HepG2 (cell line): ENCODE measurements around the gene ZSWIM7. TPM values are rescaled to one million over a fixed set of nuclear protein-coding genes. Genes with fewer than 3 reads are reported as not detected.

Source experiments
- EED ChIP-seq: sonication (generic); formaldehyde crosslinking; IDR thresholded peaks from 2 replicates; pipeline ENCODE4 v1.5.0; 2020; ENCODE audit warnings: mild to moderate bottlenecking, missing genetic modification reagents
- HNF4A ChIP-seq: sonication (generic); formaldehyde crosslinking; IDR thresholded peaks from 2 replicates; pipeline ENCODE4 v1.4.0; 2020; ENCODE audit warnings: missing genetic modification reagents
- KDM1A ChIP-seq: IDR thresholded peaks from 2 replicates; pipeline ENCODE4 v1.6.1; 2016; ENCODE audit warnings: missing compliant biosample characterization
- KLF6 ChIP-seq: IDR thresholded peaks from 2 replicates; pipeline ENCODE4 v1.8.0; 2016; ENCODE audit warnings: missing biosample characterization, missing genetic modification reagents
- RARA ChIP-seq: IDR thresholded peaks from 2 replicates; pipeline ENCODE4 v1.6.1; 2016; ENCODE audit warnings: missing genetic modification reagents, missing compliant biosample characterization
- RERE ChIP-seq: IDR thresholded peaks from 2 replicates; pipeline ENCODE4 v1.6.1; 2016; ENCODE audit warnings: low read depth, missing genetic modification reagents, missing compliant biosample characterization
- RFXAP ChIP-seq: sonication (generic); formaldehyde crosslinking; IDR thresholded peaks from 2 replicates; pipeline ENCODE4 v1.4.0; 2020; ENCODE audit warnings: missing genetic modification reagents, borderline replicate concordance
- SOX5 ChIP-seq: IDR thresholded peaks from 2 replicates; pipeline ENCODE4 v1.6.1; 2016; ENCODE audit warnings: borderline replicate concordance
- TCF7L2 ChIP-seq: IDR thresholded peaks from 2 replicates; pipeline ENCODE4 v1.6.1; 2011; ENCODE audit warnings: mild to moderate bottlenecking, low read depth, low read length, moderate library complexity
- ZBTB1 ChIP-seq: sonication (generic); formaldehyde crosslinking; IDR thresholded peaks from 2 replicates; pipeline ENCODE4 v1.4.0; 2020; ENCODE audit warnings: missing genetic modification reagents, borderline replicate concordance
- ZMYM4 ChIP-seq: sonication (generic); formaldehyde crosslinking; IDR thresholded peaks from 2 replicates; pipeline ENCODE4 v1.8.1; 2023; ENCODE audit warnings: mild to moderate bottlenecking, missing genetic modification reagents
- ZNF12 ChIP-seq: sonication (generic); formaldehyde crosslinking; IDR thresholded peaks from 2 replicates; pipeline ENCODE4 v1.5.0; 2020; ENCODE audit warnings: missing genetic modification reagents
- ZNF317 ChIP-seq: sonication (generic); formaldehyde crosslinking; IDR thresholded peaks from 2 replicates; pipeline ENCODE4 v1.5.0; 2020; ENCODE audit warnings: mild to moderate bottlenecking, missing genetic modification reagents
- ZNF331 ChIP-seq: sonication (generic); formaldehyde crosslinking; IDR thresholded peaks from 2 replicates; pipeline ENCODE4 v1.4.0; 2020; ENCODE audit warnings: missing genetic modification reagents
- ZNF503 ChIP-seq: sonication (generic); formaldehyde crosslinking; IDR thresholded peaks from 2 replicates; pipeline ENCODE4 v1.4.0; 2020; ENCODE audit warnings: missing genetic modification reagents
- ZNF577 ChIP-seq: sonication (generic); formaldehyde crosslinking; IDR thresholded peaks from 2 replicates; pipeline ENCODE4 v1.4.0; 2020; ENCODE audit warnings: mild to moderate bottlenecking, low read depth, missing genetic modification reagents, borderline replicate concordance
- ZNF646 ChIP-seq: sonication (generic); formaldehyde crosslinking; IDR thresholded peaks from 2 replicates; pipeline ENCODE4 v1.9.0; 2021; ENCODE audit warnings: mild to moderate bottlenecking, missing genetic modification reagents
- polyA plus RNA-seq, 8 experiments: library from polyadenylated mRNA; depleted of rRNA in 3 of 8; stranded (reverse) in 7 of 8; unstranded in 1 of 8; fragments of >200 nt; fragmentation: Illumina TruSeq in 4 of 8; extraction: Trizol in 4 of 8; gene quantifications; 2 replicates each; pipeline versions ENCODE4 v1.2.1 to v1.2.3, GENCODE V29; 2011 to 2016; ENCODE audit warnings: low read depth in 4 of 8, missing spikeins in 1 of 8, mixed read lengths in 1 of 8; ENCODE audit not compliant: insufficient read depth in 1 of 8
- total RNA-seq, 5 experiments: library from RNA; depleted of rRNA; stranded (reverse); fragments of >200 nt; fragmentation: Illumina TruSeq; extraction: Trizol; gene quantifications; 2 replicates each; pipeline ENCODE4 v1.2.3, GENCODE V29; 2016; ENCODE audit warnings: low read depth in 1 of 5

Gene ZSWIM7
- total and polyA plus RNA-seq, 2 of the 13 experiments (the other 11 are each of a cell fraction or from before 2014, with no cell fraction given): 13.1 to 28.1 TPM

GRCh38 chr17:16040710-16041251 lies 41.3 kb upstream of the ZSWIM7 start (continued):
- peak; percentile 58; the same call in 1 of the 2 replicates for TF ChIP-seq ZNF331
- TF ChIP-seq SOX5: peak; percentile 78
- TF ChIP-seq EED (CRISPR knock-in tag): no peak
- no peak for TF ChIP-seq TCF7L2
- 0 out of 2 replicates have a peak, but pooled peaks have one; percentile 19 for TF ChIP-seq ZMYM4 (CRISPR knock-in tag)
- TF ChIP-seq ZBTB1: no peak
- TF ChIP-seq HNF4A: peak; percentile 90
- TF ChIP-seq RERE: 0 out of 2 replicates have a peak, but pooled peaks have one; percentile 42
- no peak for TF ChIP-seq ZNF317 (CRISPR knock-in tag)
- TF ChIP-seq ZNF646 (CRISPR knock-in tag): no peak
- TF ChIP-seq ZNF12 (CRISPR knock-in tag): no peak
- no peak for TF ChIP-seq ZNF577 (CRISPR knock-in tag)
- 0 out of 2 replicates have a peak, but pooled peaks have one; percentile 37 for TF ChIP-seq KDM1A (CRISPR knock-in tag)
- no peak for TF ChIP-seq KLF6
- TF ChIP-seq ZNF503: 0 out of 2 replicates have a peak, but pooled peaks have one; percentile 34
- TF ChIP-seq RFXAP (CRISPR knock-in tag): 0 out of 2 replicates have a peak, but pooled peaks have one; percentile 35
- TF ChIP-seq RARA (CRISPR knock-in tag): peak; percentile 57
